H9 (cell line): ENCODE data around the gene PPHLN1. TPM values are rescaled to one million over a fixed set of nuclear protein-coding genes. Genes with fewer than 3 reads are reported as not detected.

ENCODE experiments used
- DNase-seq: peaks from one replicate; pipeline ENCODE4 v3.0.0-alpha.2; 2017
- H2AFZ ChIP-seq: one replicate; pipeline ENCODE4 v1.6.1; 2013; ENCODE audit warnings: mild to moderate bottlenecking, low read length, control low read depth, moderate library complexity
- H2AK5ac ChIP-seq: 2 replicates; pipeline ENCODE4 v1.6.1; 2013; ENCODE audit warnings: low read length, control low read depth, mixed read lengths; ENCODE audit not compliant: insufficient read length
- H2BK120ac ChIP-seq: one replicate; pipeline ENCODE4 v1.6.1; 2013; ENCODE audit warnings: low read depth, mild to moderate bottlenecking, low read length, control low read depth, inconsistent platforms; ENCODE audit not compliant: poor library complexity, severe bottlenecking
- H2BK12ac ChIP-seq: 2 replicates; pipeline ENCODE4 v1.6.1; 2013; ENCODE audit warnings: low read length, control low read depth, mixed read lengths, low read depth; ENCODE audit not compliant: insufficient read length
- H2BK15ac ChIP-seq: 2 replicates; pipeline ENCODE4 v1.6.1; 2013; ENCODE audit warnings: low read depth, low read length, control low read depth
- H2BK20ac ChIP-seq: one replicate; pipeline ENCODE4 v1.6.1; 2013; ENCODE audit warnings: low read depth, mild to moderate bottlenecking, low read length, control low read depth, inconsistent platforms; ENCODE audit not compliant: poor library complexity, severe bottlenecking
- H2BK5ac ChIP-seq: 2 replicates; pipeline ENCODE4 v1.6.1; 2013; ENCODE audit warnings: low read length, control low read depth, mixed read lengths; ENCODE audit not compliant: insufficient read length
- H3K14ac ChIP-seq: 2 replicates; pipeline ENCODE4 v1.6.1; 2013; ENCODE audit warnings: low read length, control low read depth; ENCODE audit not compliant: insufficient read depth
- H3K18ac ChIP-seq: 2 replicates; pipeline ENCODE4 v1.6.1; 2013; ENCODE audit warnings: low read depth, mild to moderate bottlenecking, mixed read lengths, low read length, control low read depth; ENCODE audit not compliant: insufficient read length
- H3K23ac ChIP-seq: 2 replicates; pipeline ENCODE4 v1.6.1; 2013; ENCODE audit warnings: low read length, control low read depth, mixed read lengths, low read depth; ENCODE audit not compliant: insufficient read length
- H3K23me2 ChIP-seq: 2 replicates; pipeline ENCODE4 v1.6.1; 2013; ENCODE audit warnings: low read depth, mild to moderate bottlenecking, mixed read lengths, low read length, control low read depth; ENCODE audit not compliant: insufficient read length, poor library complexity, severe bottlenecking
- H3K27ac ChIP-seq: 2 replicates; pipeline ENCODE4 v1.5.1; 2013; ENCODE audit warnings: low read length, control low read depth, mixed read lengths, low read depth; ENCODE audit not compliant: insufficient read length
- H3K27me3 ChIP-seq: 2 replicates; pipeline ENCODE4 v1.6.1; 2013; ENCODE audit warnings: low read length, control low read depth, inconsistent platforms; ENCODE audit not compliant: insufficient read depth
- H3K4ac ChIP-seq: 2 replicates; pipeline ENCODE4 v1.6.1; 2013; ENCODE audit warnings: low read depth, mild to moderate bottlenecking, control low read depth, inconsistent platforms, low read length, moderate library complexity
- H3K4me1 ChIP-seq: 2 replicates; pipeline ENCODE4 v1.6.1; 2013; ENCODE audit warnings: low read length, control low read depth, inconsistent platforms; ENCODE audit not compliant: insufficient read depth
- H3K4me2 ChIP-seq: 2 replicates; pipeline ENCODE4 v1.6.1; 2013; ENCODE audit warnings: low read length, control low read depth, mixed read lengths; ENCODE audit not compliant: insufficient read length, insufficient read depth
- H3K56ac ChIP-seq: 2 replicates; pipeline ENCODE4 v1.6.1; 2013; ENCODE audit warnings: low read depth, mild to moderate bottlenecking, mixed read lengths, low read length, control low read depth; ENCODE audit not compliant: insufficient read length
- H3K79me1 ChIP-seq: 2 replicates; pipeline ENCODE4 v1.6.1; 2013; ENCODE audit warnings: low read depth, mild to moderate bottlenecking, moderate library complexity, low read length, control low read depth, inconsistent platforms; ENCODE audit not compliant: insufficient read depth, poor library complexity, severe bottlenecking
- H3K79me2 ChIP-seq: 2 replicates; pipeline ENCODE4 v1.6.1; 2013; ENCODE audit warnings: low read length, control low read depth, inconsistent platforms; ENCODE audit not compliant: insufficient read depth
- H3K9ac ChIP-seq: 2 replicates; pipeline ENCODE4 v1.6.1; 2013; ENCODE audit warnings: low read length, control low read depth, mixed read lengths; ENCODE audit not compliant: insufficient read length; ENCODE audit errors: extremely low read depth
- H3K9me3 ChIP-seq: one replicate; pipeline ENCODE4 v1.6.1; 2013; ENCODE audit warnings: low read depth, low read length, inconsistent platforms; ENCODE audit not compliant: control insufficient read depth
- H3T11ph ChIP-seq: one replicate; pipeline ENCODE4 v1.6.1; 2013; ENCODE audit warnings: mild to moderate bottlenecking, low read length, control low read depth, inconsistent platforms
- H4K20me1 ChIP-seq: one replicate; pipeline ENCODE4 v1.6.1; 2013; ENCODE audit not compliant: control insufficient read depth, insufficient read length, insufficient read depth
- H4K5ac ChIP-seq: 2 replicates; pipeline ENCODE4 v1.6.1; 2013; ENCODE audit warnings: low read depth, mild to moderate bottlenecking, mixed read lengths, low read length, control low read depth; ENCODE audit not compliant: insufficient read length
- H4K8ac ChIP-seq: replicated peaks from 2 replicates; pipeline ENCODE4 v1.6.1; 2013; ENCODE audit warnings: low read length, control low read depth, mixed read lengths, low read depth; ENCODE audit not compliant: insufficient read length
- H4K91ac ChIP-seq: 2 replicates; pipeline ENCODE4 v1.6.1; 2013; ENCODE audit warnings: low read depth, mild to moderate bottlenecking, moderate library complexity, mixed read lengths, low read length, control low read depth; ENCODE audit not compliant: insufficient read length
- H3K27ac Mint-ChIP-seq, 3 experiments: 2 replicates in 2 of 3; 3 replicates in 1 of 3; pipeline ENCODE4 v1.8.0; 2020 to 2021; ENCODE audit warnings: mixed read lengths in 3 of 3, mild to moderate bottlenecking in 1 of 3, moderate library complexity in 1 of 3
- H3K27me3 Mint-ChIP-seq: 2 replicates; pipeline ENCODE4 v1.8.0; 2021; ENCODE audit warnings: low read depth, mild to moderate bottlenecking, moderate library complexity, mixed read lengths
- H3K36me3 Mint-ChIP-seq, 3 experiments: 2 replicates in 2 of 3; 3 replicates in 1 of 3; pipeline ENCODE4 v1.8.0; 2020 to 2021; ENCODE audit warnings: low read depth in 3 of 3, mixed read lengths in 3 of 3; ENCODE audit not compliant: insufficient read depth in 1 of 3
- H3K4me1 Mint-ChIP-seq, 2 experiments: 2 replicates each; pipeline ENCODE4 v1.8.0; 2020; ENCODE audit warnings: mixed read lengths in 2 of 2
- H3K4me3 Mint-ChIP-seq, 2 experiments: 2 replicates in 1 of 2; 3 replicates in 1 of 2; pipeline ENCODE4 v1.8.0; 2020 to 2021; ENCODE audit warnings: mild to moderate bottlenecking in 2 of 2, mixed read lengths in 2 of 2, moderate library complexity in 1 of 2
- H3K9me3 Mint-ChIP-seq, 2 experiments: 2 replicates in 1 of 2; 3 replicates in 1 of 2; pipeline ENCODE4 v1.8.0; 2020; ENCODE audit warnings: mild to moderate bottlenecking in 2 of 2, mixed read lengths in 2 of 2, moderate library complexity in 1 of 2
- CTCF ChIP-seq: fragments of 200-600 bp; sonication (generic); conservative IDR thresholded peaks from 3 replicates; pipeline ENCODE4 v1.8.0; 2021; ENCODE audit warnings: antibody characterized with exemption, mild to moderate bottlenecking
- WGBS: extraction: QIAGEN DNeasy Blood & Tissue Kit; methylation state at CpG from one replicate; pipeline ENCODE4 v1.1.7; 2013; ENCODE audit warnings: missing lambda C conversion rate, low lambda C conversion rate, mixed read lengths; ENCODE audit not compliant: insufficient read length; ENCODE audit errors: extremely low coverage; 5-methylcytosine and 5-hydroxymethylcytosine counted together
- total RNA-seq: library from RNA; stranded (reverse); gene quantifications from 2 replicates; pipeline ENCODE4 v1.2.1, GENCODE V29; 2021

The PPHLN1 gene
- total RNA-seq, 1 experiment from 2014 or later = 66.2 TPM

GRCh38 chr12:42285431-42285830 is 40.5 kb upstream of the PPHLN1 start:
- Histone ChIP-seq H3K27ac (no peak overlapping the region), H4K8ac (no peak overlapping the region), H3K27me3 (no peaks in the 10 kb centered on the region), H3K56ac (no peak overlapping the region), H2AFZ (no peak overlapping the region), H3T11ph (no peak overlapping the region), H3K79me1 (no peaks in the 10 kb centered on the region), H2BK20ac (no peak overlapping the region), H3K4me1 (no peaks in the 10 kb centered on the region), H2AK5ac (no peak overlapping the region), H2BK12ac (no peak overlapping the region), H3K4ac (no peak overlapping the region), H3K9ac (no peak overlapping the region), H4K5ac (no peak overlapping the region), H2BK120ac (no peak overlapping the region), H3K9me3 (no peaks in the 10 kb centered on the region), H4K91ac (no peak overlapping the region), H2BK5ac (no peak overlapping the region), H2BK15ac (no peak overlapping the region), H3K79me2 (no peaks in the 10 kb centered on the region), H3K23ac (no peak overlapping the region), H3K4me2 (no peak overlapping the region), H3K18ac (no peak overlapping the region), H3K23me2 (no peaks in the 10 kb centered on the region), H3K14ac (no peak overlapping the region), H4K20me1 (no peaks in the 10 kb centered on the region)
- TF ChIP-seq CTCF = no peak
- DNase-seq = no peak
- no peak overlapping the region for H3K4me3 Mint-ChIP-seq
- H3K36me3 Mint-ChIP-seq = no peaks in the 10 kb centered on the region
- no CpG with 5 or more reads among the region's 2 CpGs for WGBS
- H3K27me3 Mint-ChIP-seq = peaks cover 12% of the 10 kb centered on the region
- no peaks in the 10 kb centered on the region for H3K4me1 Mint-ChIP-seq
- H3K27ac Mint-ChIP-seq = no peak overlapping the region
- no peaks in the 10 kb centered on the region for H3K9me3 Mint-ChIP-seq
